Left kidney (tissue), 2 donors: ENCODE measurements around the gene LEMD1. TPM values are rescaled to one million over a fixed set of nuclear protein-coding genes. Genes with fewer than 3 reads are reported as not detected.

ENCODE experiments used
- DNase-seq: peaks from one replicate; pipeline ENCODE4 v3.0.0-alpha.2; 2013
- polyA plus RNA-seq: library from polyadenylated mRNA; unstranded; fragments of 120-200 nt; gene quantifications from one replicate; pipeline ENCODE4 v1.2.1, GENCODE V29; 2013; ENCODE audit not compliant: insufficient read length

The LEMD1 gene
- polyA plus RNA-seq, 1 donor, result 3.9 TPM

DNA sequence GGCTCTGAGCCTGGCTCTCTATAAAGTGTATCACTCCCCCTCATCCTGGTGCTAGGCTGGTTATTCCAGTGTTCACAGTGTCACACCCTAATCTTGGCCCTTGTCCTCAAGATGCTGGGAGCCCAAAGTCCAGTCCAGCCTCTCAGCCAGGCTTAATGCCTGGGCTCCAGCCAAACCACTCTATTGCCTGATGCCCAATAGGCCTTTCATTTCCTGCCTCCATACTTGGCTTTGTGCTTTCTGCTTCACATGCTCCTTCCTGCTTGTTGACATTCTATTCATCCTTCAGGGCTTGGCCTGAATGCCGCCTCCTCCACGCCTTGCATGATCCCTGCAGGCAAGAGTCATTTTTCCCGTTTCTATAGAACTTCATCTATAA is 66.8 kb downstream of the LEMD1 start:
- DNase-seq, result no peak

DNA sequence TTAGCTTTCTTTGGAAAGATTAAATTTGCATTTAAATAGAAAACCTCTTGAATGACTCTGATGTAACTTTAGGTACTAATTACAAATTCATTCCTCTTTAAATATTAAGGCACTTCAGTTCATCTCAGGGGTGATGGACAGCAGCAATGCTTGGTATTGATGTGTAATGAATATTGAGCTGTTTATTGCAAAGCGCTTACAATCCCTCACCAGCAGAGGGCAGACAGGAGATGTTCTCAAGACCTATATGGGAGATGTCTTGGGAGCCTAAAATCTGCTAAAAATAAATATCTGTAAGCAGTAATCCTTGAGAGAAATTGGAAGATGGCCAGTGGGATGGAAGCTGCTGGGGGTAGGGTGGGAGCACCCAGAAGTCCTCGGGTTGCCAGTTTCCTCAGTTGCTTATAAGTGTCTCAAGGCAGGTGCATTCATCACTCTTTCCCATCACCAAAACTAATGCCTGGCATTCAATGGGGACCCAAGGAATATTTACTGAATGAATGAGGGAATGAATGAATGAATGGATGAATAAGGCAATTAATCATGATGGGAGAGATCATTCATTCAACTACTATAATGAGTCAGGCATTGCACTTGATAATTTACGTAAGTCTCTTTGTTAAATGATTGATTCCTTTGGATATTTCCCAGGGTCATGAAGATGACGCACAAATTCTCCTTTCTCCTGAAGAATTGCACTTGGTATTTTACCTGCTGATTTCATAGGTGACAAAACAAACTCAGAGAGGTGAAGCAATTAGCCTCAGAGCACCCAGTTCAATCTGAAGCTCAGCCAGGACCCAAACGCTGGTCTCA is 67.4 kb downstream of the LEMD1 start:
- DNase-seq, result peak; percentile 56

DNA sequence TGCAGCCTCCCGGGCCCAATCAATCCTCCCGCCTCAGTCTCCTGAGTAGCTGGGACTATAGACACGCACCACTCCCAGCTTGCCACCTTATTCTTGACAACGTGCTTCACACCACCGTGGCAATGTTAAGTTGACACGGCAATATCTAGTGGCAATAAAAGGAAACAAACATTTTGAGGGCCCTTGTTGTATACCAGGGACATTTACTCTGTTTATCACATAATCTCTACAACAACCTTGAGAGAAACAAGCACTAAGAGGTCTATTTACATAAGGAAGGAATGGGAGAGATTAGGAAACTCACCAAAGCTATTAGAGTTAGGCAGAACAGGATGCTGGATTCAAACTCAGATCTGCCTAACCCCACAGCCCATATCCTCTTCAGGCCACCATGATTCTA is 68.2 kb downstream of the LEMD1 start:
- no peak for DNase-seq

DNA sequence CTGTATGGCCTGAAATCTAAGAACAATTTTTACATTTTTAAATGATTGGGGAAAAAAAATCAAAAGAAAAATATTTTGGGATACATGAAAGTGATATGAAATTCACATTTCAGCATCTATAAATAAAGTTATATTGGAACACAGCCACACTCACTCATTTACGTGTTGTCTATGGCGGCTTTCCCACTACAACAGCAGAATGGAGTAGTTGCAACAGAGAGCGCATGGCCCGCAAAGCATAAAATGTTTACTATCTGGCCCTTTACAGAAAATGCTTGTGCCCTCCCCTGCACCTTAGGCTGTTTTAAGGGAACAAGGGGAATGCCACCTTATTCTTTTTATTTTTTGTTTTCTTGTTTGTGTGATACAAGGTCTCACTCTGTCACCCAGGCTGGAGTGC is 68.7 kb downstream of the LEMD1 start:
- no peak for DNase-seq

DNA sequence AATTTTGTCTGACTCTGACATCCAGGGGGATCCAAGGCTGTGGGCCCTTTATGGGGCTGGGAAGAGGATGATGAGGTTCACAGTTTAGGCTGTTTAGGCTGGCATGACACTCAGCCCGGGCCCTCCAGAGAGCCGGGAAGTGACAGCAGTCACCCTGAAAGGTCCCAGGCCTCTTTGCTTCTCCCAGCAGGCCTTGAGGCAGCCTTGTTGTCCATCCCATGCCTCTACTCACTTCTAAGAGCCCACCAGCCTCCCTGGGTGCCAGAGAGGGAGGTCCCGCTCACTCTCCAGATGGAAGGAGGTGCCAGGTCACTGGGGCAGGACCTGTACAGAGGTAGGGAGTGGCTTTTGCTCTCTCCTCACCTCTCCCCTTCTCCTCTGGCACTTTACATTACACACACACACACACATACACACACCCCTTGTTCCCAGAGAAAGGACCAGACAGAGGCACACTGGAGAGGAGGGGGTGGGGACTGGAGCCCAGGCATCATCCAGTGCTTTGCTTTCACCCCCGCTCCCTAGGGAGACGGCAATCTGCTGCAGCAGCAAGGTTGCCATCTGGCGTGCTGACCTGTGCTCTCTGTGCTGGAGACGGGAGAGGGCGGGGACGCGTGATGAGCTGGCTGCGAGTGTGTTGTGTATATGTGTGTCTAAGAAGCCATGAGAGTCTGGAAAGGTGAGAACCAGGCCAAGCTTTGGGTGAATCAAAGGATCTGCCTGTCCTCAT is 69.7 kb downstream of the LEMD1 start:
- no peak for DNase-seq

DNA sequence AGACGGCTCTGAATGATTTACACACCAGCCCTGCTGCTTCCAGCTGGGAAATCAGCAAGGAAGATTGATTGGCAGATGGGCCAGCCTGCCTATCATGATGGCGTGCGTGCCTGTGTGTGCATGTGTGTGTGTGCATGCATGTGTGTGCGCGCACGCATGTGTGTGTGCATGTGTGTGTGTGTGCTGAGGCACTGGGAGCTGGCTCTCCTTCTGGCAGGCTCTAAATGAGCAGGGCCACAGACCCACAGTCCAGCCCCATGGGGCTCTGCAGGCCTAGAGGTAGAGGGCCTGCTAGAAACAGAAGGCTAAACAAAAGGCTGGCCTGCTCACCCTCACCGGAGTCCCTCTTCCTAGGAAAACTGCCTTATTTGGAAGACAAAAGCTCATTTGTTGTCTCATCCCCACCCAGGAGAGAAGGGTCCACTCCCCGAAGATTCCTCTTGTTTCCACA is 71.1 kb downstream of the LEMD1 start:
- no peak for DNase-seq

DNA sequence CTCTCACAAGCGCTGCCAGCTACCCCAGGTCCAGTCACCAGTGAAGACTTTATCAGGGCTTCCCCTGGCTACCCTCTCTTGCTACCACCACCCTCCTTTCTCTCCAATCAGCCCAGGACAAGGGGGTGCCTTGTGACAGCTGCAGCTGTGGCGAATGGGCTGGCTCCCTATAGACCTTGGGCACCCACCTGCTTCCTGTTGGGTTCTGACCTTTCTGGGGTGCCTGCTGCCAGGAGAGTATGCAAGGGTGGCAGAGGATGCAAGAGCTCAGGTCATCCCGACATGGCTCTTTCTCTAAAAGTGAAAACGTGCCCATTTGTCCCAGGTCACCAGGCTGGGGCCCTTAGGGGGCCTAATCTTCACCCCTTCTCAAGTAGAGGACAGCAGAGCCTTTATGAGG is 71.7 kb downstream of the LEMD1 start:
- no peak for DNase-seq

DNA sequence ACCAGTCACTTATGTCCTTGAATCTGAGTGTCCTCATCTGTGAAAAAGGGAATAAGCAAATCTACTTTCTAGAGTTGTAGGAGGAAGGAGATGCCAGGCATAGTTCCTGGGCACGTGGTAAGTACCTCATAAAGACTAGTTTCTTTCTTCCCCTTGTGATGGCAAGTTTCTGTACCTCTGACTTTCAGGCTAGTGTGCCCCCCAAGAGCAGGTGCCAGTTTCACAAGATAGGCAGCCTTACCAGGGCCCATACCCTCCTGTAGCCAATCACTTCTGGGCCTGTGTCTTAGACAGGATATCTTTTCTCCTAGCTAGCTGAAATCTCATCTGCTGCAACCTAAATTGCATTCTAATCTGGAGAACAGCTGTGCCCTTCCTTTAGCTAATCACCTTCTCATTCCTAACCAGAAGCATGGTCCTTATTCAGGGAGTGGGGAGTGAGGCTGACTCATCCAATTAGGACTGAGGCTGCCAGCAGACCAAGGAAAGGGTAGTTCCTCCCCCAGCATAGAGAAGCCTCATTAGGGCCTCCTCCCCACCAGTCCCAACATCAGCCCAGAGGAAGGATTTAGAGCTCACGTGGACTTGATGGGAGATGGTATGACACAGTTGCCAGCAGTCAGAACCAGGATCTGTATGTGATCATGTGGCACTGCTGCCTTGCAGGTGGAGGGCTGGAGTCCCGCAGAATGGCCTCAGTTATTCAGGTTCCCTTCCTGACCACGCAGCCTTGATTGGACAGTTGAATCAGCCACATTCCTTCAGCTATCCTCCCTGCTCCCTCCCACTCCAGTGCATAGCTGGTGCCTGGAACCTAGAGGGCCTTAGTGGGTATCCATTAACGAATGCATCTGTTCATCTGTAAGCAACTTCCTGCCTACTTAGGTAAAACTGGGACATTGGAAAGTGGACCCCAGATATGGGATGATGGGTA is 73.0 kb downstream of the LEMD1 start:
- no peak for DNase-seq

DNA sequence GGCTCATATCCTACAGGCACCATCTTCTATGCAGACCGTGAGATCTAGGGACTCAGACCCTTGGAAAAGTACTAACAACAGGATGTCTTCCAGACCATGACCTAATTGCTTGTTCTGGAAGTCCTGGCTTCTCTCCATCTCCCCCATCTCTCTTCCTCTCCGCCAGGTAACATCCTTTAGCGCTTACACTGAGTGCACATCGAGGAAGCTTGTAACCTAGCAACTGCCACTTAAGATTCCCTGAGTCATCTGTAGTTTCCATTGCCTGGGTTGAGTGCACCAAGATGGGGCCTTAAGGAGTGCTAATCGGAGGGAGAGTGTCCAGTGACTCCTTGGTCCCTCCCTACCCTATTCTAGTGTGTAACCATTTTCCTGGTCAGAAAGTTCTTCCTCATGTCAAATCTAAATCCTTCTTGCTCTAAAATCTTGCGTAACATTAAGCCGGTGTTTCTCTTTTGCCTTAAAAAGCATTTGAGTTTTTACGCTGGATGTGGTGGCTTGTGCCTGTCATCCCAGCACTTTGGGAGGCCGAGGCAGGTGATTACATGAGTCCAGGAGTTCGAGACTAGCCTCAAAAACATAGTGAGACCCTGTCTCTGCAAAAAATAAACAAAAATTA is 74.8 kb downstream of the LEMD1 start:
- DNase-seq, result no peak

DNA sequence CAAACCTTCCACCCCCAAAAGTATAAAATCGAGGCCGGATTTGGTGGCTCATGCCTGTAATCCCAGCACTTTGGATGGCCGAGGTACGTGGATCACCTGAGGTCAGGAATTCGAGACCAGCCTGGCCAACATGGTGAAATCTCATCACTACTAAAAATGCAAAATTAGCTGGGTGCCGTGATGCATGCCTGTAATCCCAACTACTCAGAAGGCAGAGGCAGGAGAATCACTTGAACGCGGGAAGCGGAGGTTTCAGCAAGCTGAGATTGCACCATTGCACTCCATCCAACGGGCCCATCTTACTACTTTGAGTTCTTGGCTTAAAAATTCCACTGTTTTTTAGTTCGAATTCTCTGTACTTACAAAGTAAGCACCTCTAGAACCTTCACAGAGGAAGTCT is 76.1 kb downstream of the LEMD1 start:
- no peak for DNase-seq

DNA sequence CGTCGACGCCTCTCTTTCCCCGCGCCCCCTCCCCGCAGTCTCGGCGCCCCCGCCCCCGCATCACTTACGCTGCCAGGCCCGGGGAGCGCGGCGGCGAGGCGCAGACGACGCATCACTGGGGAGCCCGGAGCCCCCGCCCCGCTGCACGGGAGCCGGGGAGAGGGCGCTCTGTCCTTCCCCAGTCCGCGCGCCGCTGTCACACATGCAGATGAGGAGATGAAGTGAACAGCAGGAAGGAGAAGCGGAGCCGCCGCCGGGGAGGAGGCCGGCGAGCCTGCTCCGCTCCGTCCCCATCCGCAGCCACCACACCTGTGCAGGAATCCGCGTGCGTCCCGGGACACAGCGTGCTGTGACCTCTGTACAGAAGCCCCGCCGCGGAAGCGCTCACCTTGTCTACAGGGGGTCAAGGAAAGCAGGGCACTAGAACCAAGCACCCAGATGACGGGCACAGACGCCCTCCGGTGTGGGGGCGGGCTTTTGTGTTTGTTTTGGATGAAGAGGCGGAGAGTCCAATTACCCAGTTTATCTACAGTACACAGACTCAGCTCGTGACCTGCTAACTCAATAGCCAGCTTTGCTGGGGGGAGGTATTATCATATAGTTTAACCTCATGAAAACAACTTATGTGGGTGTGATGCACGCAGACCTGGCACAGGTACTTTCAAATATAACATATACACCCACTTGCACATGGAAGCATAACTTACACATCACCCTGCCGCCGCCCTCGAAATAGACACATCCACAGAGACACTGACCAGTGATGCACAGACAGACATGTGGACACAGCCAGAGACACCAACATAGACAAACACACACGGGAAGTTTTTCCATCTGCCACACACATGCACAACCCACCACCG is 77.6 kb downstream of the LEMD1 start:
- no peak for DNase-seq

DNA sequence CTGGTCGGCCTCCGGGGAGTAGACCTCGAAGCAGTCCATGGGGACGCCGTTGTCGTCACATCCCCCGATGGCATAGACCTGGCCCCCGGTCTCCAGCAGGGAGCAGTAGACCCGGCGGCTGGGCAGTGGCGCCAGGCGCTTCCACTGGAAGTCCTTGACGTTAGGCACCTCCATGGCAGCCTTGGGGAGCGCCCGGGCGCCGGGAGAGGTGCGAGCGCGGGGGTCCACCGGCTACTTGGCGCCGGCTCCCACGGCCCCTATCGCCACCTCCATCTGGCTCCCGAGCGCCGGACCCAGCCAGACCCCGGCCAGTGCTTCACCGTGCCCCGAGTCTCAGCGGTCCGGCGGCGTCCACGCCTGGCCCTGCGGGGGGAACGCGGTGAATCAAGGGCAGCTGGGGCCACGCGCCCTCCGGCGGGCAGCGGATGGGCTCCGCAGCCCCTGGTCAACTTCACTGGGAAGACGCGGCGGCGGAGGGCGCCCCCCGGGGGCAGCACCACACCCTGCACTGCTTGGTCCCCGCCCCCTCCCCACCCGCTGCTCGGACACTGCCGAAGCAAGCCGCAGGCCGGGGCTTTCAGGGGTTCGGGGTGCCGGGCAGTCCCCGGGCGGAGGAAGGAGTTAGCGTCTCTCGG is 78.3 kb downstream of the LEMD1 start:
- DNase-seq, result no peak

DNA sequence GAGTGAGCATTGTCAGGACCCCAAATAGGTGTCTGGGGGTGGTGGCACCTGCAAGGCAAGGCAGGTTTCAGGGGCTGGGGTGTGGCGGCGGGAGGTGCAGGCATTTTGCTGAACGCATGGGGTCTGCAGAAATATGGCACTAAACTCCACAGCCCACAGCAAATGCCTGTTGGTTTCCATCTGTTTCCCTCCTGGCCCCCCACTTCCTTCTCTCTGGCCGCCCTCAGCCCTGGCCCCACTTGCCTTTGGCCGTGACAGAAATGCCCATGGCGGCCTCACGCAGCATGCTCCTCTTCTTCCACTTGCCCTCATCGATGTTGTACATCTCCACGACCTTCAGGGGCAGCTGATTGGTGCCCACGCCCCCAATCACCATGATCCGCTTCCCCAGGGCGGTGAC is 78.9 kb downstream of the LEMD1 start:
- DNase-seq, result no peak

DNA sequence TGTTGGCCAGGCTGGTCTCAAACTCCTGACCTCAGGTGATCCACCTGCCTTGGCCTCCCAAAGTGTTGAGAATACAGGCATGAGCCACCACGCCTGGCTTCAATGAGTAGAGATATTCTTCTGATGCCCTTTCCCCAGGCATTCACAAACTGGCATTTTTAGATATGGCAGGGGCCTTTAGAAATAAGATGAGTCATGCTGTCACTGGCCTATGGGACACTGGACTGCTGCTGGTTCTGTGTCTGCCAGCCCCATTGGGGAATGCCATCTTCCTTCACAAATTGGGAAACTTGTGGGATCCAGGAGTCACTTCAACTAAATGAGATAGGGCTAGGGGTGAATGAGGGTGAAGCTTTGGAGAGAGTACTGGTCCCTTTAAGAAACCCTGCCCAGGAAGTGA is 81.2 kb downstream of the LEMD1 start:
- no peak for DNase-seq

DNA sequence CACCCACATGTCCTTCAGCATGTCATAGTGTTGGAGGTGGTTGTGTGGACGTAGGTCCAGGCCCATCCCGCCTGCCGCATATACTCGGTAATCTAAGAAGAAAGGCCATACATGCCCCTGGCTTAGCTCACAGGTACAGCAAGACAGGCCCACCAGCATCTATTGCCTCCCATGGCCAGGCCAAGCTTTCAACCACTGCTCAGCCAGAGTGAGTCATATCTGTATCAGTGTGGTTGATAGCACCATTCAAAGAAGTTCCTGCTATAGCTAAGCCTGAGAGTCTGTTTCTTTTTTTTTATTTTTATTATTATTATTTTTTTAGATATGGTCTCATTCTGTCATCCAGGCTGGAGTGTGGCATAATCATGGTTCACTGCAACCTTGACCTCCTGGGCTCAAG is 82.1 kb downstream of the LEMD1 start:
- no peak for DNase-seq

DNA sequence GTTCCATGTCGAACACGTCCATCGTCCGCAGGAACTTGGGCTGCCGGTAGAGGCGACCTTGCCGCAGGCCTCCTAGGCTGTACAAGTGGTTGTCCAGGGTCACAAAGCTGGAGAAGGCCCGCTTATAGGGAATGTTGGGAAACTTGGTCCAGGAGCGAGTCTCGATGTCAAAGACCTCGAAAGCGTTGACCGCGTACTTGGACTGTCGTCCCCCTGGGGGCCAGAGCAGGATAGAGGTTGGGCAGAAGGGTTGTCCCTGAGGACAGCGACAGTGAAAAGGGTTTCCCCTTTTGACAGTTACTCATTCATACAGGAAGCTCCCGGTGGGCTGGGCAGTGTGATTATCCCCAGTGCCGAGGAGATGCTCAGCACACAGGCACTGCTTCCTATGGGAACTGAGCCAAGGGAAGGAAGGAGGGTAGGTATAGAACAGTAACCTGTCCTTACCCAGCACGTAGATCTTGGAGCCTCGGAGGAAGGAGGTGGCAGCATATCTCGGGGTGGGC is 82.6 kb downstream of the LEMD1 start:
- DNase-seq, result no peak

DNA sequence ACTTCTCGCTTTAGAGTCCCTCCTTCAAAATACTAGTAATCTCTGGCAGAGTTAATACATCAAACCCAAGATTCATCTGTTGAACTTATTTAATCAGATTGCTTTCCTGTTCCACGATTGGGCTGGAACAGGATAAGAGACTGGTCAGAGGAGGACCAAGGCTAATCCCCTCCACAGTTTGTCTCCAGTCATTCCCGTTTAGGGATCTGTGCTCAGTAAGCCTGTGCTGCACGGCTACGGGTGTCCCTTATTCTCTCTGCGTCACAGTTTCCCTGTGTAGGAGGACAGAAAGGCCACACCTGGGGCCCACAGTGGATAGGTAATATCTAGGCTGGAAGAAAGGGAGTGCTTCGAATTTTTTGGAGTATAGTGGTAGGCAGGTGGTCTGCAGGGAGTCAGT is 83.8 kb downstream of the LEMD1 start:
- DNase-seq, result no peak

DNA sequence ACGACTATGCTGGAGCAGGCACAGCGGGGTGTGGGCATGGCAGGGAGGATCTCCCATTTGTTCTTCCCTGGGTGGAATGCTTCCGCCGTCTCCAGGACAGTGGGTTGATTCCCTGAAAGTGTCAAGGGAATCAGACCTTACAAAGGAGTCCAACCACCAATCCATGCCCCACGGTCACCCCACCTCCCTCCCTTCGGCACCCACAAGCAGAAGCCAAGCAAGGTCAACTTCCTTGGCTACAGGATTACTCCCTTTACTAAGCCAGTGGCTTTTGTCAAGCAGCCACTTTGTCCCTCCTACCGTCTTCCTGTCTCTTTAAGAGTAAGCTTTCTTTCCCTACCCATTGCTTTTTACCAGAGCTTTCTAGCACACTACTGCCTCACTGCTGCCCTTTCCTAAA is 84.4 kb downstream of the LEMD1 start:
- no peak for DNase-seq

DNA sequence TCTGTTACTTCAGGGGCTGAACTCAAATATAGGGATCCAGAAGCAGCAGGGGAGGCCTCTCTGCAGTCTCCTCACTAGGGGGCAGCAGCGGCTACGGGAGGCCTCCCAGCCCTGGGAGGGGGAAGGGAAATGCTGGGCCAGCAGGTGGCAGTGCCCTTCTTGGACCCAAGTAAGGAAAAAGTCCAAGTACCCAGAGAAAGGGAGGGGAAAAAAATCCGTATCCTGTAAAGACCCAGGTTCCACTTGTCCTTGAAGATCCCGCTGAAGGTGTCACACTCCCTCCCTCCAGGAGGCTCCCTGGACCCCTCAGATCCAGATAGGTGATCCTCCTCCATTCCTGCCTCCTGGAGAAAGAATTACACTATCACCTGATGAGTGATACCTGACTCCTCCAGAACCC is 86.2 kb downstream of the LEMD1 start:
- peak; percentile 84 for DNase-seq

DNA sequence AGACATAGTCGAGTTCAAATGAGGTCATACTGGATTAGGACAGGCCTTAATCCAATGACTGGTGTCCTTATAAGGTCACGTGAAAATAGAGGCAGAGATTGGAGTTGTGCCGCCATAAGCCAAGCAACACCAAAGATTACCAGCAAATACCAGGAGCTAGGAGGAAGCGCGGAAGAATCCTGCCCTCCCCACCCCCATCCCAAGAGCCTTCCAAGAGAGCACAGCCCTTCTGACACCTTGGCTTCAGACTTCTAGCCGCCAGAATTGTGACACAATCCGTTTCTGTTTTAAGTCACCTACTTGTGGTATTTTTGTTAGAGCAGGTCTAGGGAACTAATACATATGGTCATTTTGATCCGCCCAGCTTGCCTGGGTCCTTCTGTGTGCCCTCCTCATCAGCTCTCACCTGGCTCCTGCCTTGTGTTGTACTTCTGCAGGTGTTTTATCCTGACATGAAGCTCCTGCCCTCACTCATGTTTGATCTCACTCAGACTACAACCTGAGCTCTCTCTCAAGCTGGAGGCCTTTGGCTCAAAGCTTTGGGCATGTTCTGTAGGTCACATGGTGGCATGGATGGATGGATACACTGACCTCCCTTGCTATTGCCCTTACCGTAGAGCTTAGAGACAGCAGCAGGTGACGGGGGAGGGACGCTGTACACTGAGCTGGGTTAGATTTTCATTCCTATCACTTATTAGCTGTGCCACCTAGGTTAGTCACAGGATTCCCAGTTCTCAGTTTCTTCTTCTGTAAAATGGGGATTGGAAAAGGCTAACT is 89.7 kb downstream of the LEMD1 start:
- DNase-seq, result no peak
